Prostate gland (tissue), 2 donors: ENCODE measurements around the gene SMAD9.

Experiments
- POLR2A ChIP-seq: fragments of 450-650 bp; IDR thresholded peaks from one replicate; pipeline ENCODE4 v1.6.1; 2016; ENCODE audit warnings: antibody characterized with exemption, mild to moderate bottlenecking
- POLR2AphosphoS5 ChIP-seq: sonication (generic); formaldehyde crosslinking; IDR thresholded peaks from one replicate; pipeline ENCODE4 v1.6.1; 2017; ENCODE audit warnings: antibody characterized with exemption
- TF ChIP-seq, protein P1 (sequence below), 4 experiments: fragments of 200-600 bp in 2 of 4; fragments of 450-650 bp in 2 of 4; sonication (generic) in 2 of 4; IDR thresholded peaks; 1 replicate in 3 of 4; 2 replicates in 1 of 4; pipeline ENCODE4 v1.5.1; 2016 to 2019; ENCODE audit warnings: antibody characterized with exemption in 4 of 4, mild to moderate bottlenecking in 2 of 4, moderate library complexity in 2 of 4

- TF ChIP-seq, protein P1, sequence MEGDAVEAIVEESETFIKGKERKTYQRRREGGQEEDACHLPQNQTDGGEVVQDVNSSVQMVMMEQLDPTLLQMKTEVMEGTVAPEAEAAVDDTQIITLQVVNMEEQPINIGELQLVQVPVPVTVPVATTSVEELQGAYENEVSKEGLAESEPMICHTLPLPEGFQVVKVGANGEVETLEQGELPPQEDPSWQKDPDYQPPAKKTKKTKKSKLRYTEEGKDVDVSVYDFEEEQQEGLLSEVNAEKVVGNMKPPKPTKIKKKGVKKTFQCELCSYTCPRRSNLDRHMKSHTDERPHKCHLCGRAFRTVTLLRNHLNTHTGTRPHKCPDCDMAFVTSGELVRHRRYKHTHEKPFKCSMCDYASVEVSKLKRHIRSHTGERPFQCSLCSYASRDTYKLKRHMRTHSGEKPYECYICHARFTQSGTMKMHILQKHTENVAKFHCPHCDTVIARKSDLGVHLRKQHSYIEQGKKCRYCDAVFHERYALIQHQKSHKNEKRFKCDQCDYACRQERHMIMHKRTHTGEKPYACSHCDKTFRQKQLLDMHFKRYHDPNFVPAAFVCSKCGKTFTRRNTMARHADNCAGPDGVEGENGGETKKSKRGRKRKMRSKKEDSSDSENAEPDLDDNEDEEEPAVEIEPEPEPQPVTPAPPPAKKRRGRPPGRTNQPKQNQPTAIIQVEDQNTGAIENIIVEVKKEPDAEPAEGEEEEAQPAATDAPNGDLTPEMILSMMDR (IDR thresholded peaks at IDR 0.05): no peak
- no peak for TF ChIP-seq POLR2A
- no peak for TF ChIP-seq POLR2AphosphoS5
Measured at GRCh38 chr13:36921631-36922301, 1.7 kb upstream of the SMAD9 start.
